Left cardiac atrium (tissue), 4 donors: ENCODE measurements around the gene ECHS1. TPM values are rescaled to one million over a fixed set of nuclear protein-coding genes. Genes with fewer than 3 reads are reported as not detected.
A peak's percentile ranks its signal among the peaks of the same experiment; 100 is the strongest.
"Not testable (repeated sequence)": the region's sequence is repeated elsewhere in the genome, so short reads cannot be mapped to it uniquely, and the experiment has no call there.

ENCODE experiments used
- ATAC-seq, 2 donors: fragments of 200-7000 bp; cut with Tn5 transposase; one replicate each; pipeline ENCODE4 v1.9.1; 2020; ENCODE audit warnings: mild to moderate bottlenecking in 2 of 2, moderate library complexity in 2 of 2
- DNase-seq: peaks from one replicate; pipeline ENCODE4 v3.0.0-alpha.2; 2020
- intact Hi-C, 2 donors: fragments of 100-400 bp; cut with DNase I; formaldehyde crosslinking; loops; one replicate each; pipeline versions ENCODE4 v1.14.1 to v1.15.1; 2022 to 2023
- total RNA-seq, 2 donors: library from RNA; stranded (reverse); fragmentation: NEBNext Ultra II Directional; extraction: Animal tissue kit (Norgen Biotek cat#: 25700); gene quantifications; one replicate each; pipeline ENCODE4 v1.2.1, GENCODE V29; 2021
- donor health status: DM: no; HTN: yes; CAD: no.
- donor health status: DM: no; HTN: yes; CAD: no; lungs with severe emphysema.
- donor health status: DM: yes; HTN: yes; CAD: no.
- donor health status: Dilated cardiomyopathy.

Gene ECHS1
- total RNA-seq, 2 donors from 2014 or later = 106 to 135 TPM

DNA sequence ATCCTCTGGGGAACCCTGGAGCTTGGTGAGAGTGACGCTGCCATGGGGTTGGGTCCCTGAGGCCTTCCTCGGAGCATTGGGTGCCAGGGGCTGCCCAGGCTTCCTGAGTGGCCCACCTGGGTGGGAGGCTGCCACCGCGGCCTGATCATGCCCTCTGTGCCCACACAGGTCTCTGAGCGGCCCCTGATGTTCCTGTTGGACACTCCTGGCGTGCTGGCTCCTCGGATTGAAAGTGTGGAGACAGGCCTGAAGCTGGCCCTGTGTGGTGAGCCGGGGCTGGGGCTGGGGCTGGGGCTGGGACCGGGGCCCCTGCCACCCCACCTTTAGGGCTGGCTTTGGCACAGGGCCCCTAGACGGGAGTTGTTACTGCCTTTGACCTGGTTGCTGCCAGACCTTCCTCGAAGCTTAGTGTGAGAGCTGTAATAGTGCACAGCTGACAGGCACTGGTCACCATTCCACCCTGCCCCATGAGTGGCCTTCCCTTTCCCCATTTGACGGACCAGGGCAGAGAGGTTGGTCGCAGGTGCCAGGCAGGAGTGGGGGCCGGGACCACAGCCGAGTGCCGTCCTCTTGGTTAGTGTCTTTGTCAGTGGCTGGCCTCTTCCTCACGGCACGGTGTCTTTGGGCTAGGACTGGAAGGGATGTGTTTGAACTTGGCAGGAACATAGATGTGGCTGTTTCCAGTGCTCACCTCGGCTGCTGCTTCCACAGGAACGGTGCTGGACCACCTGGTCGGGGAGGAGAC, 29.0 kb upstream of the ECHS1 start:
- ATAC-seq (no peak), DNase-seq (no peak)
- intact Hi-C loops = no loop called here

DNA sequence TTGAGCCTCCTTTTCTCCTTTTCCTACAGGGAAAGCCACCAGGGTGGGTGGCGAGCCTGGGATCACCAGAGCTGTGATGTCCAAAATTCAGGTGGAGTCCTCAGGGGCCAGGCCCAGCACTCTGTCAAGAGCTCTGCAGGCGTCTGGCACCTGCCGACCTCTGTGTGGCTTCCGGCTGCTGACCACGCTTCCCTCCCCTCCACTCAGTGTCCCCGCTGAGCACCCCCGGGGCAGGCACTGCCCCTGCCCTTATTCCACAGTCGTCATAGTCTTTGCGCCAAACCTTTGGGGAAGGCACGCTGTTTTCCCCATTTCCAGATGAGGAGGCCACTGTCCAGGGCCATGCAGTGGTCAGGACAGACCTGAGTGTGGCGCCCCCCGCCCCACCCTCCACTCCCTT, 28.3 kb upstream of the ECHS1 start:
- ATAC-seq = no peak
- no peak for DNase-seq
- intact Hi-C loops = no loop called here

DNA sequence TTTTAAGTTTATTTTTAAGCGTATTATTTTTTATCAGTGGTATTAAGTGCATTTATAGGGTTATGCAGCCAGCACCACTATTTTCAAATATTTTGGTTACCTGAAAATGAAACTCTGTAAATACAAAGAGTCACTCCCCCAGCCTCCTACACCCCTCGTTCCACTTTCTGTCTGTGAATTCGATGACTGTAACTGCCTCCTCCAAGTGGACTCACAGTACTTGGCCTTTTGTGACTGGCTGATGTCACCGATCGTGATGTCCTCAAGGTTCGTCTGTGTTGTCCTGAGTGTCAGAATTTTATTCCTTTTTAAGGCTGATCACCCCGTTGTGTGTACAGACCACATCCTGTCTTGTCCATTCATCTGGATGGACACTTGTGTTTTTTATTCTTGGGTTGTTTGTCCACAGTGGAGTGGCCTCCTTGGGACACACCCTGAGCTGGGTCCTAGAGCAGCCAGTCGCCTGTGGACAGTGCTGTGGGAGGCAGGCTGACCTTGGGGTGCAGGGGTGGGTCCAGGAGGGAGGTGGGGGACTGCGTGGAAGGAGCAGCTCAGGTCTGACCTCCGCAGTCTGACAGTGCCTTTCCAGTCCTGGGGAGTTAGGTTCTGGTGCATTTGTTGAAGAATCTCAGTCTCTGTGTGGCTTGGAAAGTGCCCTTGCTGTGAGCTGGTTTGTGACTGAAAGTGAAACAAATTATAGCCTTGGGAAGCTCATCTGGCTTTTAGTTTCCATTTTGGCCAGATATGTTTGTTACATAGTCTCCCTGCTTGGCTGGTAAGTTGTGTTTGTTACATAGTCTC, 27.7 kb upstream of the ECHS1 start:
- intact Hi-C loops = no loop called here
- ATAC-seq (no peak), DNase-seq (no peak)

DNA sequence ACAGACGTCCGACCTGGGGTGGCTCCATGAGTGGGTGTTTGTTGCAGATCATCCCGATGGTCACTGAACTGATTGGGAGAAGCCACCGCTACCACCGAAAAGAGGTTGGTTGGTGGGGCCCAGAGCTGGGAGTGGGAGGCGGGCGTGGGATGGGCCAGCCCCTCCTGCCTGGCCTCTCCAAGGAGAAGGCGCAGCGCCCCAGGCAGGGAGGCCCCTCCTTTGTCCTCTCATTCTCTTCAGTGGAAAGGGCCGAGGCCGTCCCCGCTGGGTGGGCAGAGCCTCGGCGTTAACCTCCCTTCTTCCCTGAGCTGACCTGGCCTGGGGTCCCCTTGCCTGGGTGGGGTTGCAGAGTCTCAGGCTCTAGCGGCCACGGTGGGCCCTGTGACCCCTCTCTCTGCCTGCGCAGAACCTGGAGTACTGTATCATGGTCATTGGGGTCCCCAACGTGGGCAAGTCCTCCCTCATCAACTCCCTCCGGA, 26.0 kb upstream of the ECHS1 start:
- ATAC-seq (no peak), DNase-seq (no peak)
- intact Hi-C loops = no loop called here

DNA sequence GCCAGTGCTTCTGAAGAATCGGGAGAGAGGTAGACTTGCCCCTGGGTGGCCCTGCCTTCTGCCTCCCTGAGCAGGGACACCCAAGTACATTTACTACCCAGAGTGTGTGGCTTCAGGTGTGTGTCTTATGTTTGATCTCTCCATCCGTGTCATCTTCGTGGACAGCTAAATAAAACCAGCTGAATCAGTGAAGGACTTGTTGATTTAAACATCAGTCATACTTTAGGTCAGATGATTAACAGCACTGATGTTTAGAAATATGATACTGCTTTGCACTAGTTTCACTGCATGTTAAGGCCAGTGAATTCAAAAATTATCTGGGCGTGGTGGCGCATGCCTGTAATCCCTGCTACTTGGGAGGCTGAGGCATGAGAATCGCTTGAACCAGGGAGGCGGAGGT, 24.8 kb upstream of the ECHS1 start:
- no peak for ATAC-seq
- DNase-seq = no peak
- intact Hi-C loops = no loop called here

DNA sequence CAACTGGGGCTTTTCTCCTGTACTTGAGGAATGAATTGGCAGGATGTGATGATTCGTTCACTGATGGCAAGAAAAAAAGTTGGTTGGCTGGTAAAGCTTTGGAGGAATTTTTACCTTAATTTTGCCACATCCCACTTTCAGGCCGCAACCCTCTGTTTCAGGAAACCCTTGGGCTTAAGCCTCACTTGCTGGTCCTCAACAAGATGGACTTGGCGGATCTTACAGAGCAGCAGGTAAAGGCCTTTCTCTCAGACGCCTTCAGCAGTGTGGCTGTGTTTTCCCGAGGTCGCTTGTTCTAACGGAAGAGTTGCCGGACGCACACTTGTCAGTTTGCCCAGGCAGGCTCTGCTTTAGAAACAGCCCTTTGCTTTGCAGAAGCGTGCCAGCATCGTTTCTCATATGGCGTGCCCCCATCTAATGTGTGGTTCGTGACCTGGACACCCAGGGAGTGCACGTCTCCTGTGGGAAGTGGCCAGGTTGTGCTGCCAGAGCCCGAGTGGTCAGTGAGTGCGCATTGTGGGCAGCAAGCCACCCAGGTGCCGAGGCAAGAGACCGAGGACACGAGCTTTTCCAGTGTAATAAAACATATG, 23.0 kb upstream of the ECHS1 start:
- no peak for ATAC-seq
- intact Hi-C loops = no loop called here
- DNase-seq = no peak

DNA sequence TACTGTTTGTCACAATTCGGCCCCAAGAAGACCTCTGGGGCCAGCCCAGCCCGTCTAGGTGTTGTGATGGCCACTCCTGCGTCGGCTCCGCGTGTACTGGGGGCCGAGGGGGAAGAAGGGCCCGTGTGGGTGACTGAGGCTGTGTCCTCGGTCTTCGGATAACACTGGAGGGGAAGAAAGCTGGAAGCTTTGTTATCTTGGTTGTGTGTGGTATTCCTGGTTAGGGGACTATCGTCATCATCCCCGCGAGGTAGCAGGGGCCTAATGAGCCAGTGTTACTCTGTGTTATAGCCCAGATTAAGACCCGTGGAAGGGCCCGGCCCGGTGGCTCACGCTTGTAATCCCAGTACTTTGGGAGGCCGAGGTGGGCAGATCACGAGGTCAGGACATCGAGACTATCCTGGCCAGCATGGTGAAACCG, 21.7 kb upstream of the ECHS1 start:
- intact Hi-C loops = loop anchor here in 1 of 2 donors (2.0 kb wide), 1 partner anchor 66 kb away; no protein-coding TSS in a partner anchor
- peak in 1 of 2 donors; percentile 5 for ATAC-seq

DNA sequence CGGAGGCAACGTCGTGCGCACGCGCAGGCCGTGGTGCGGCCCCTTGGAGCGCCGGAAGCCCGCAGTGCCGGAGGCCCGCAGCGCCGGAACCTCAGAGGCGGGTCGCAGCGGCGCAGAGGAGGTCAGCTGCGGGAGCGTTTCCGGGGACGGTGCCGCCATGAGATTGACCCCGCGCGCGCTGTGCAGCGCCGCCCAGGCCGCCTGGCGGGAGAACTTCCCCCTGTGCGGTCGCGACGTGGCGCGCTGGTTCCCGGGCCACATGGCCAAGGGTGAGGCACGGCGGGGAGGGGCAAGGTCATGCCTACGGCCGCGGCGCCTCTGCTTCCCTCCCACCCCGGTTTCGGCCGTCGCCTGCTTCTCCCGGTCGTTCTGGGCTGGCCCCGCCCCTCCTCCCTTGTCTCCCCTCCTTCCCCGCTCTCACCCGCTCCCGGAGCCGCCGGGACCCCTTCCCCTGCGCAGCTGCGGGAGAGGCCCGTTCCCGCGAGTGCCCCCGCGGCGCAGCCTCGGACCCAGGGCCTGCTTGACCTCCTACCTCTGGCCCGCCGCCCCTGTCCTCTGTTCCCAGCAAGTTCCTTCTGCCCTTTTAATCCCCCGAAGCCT, 21.0 kb upstream of the ECHS1 start, which contains the start of gene MTG1:
Gene MTG1, plus strand, starts transcription at position 94 of the 600 bp plus-strand sequence. Its CDS starts 64 bp downstream, at position 158.
- DNase-seq (peak; percentile 96), ATAC-seq (peak; percentile 97 to 99)
- intact Hi-C loops = loop anchor here in 1 of 2 donors (2.0 kb wide), 1 partner anchor 65 kb away; no protein-coding TSS in a partner anchor

More for the DNA sequence above, 21.7 kb upstream of the ECHS1 start:
- no peak for DNase-seq

DNA sequence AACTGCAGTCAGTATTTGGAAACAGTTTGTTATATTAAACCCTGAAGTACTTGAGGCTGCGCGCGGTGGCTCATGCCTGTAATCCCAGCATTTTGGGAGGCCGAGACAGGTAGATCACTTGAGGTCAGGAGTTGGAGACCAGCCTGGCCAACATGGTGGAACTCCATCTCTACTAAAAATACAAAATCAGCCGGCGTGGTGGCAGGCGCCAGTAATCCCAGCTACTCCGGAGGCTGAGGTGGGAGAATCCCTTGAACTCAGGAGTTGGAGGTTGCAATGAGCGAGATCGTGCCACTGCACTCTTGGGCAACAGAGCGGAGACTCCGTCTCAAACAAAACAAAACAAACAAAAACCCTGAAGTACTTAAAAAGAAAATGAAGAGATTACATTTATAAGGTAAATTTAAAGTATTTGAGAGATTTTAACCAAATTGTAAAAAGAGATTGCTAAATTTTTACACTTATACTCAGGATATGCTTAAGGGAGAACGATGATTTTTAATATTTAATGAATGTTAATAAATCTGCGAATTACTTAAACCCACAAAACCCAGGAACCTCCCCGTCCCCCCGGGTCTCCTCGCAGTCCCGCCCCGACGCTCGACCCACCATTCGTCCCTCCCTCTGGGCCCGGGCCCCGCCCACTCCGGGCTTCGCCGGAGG, 20.4 kb upstream of the ECHS1 start:
- intact Hi-C loops = loop anchor here in 1 of 2 donors (2.0 kb wide), 1 partner anchor 65 kb away; no protein-coding TSS in a partner anchor
- no peak for DNase-seq
- no peak for ATAC-seq

DNA sequence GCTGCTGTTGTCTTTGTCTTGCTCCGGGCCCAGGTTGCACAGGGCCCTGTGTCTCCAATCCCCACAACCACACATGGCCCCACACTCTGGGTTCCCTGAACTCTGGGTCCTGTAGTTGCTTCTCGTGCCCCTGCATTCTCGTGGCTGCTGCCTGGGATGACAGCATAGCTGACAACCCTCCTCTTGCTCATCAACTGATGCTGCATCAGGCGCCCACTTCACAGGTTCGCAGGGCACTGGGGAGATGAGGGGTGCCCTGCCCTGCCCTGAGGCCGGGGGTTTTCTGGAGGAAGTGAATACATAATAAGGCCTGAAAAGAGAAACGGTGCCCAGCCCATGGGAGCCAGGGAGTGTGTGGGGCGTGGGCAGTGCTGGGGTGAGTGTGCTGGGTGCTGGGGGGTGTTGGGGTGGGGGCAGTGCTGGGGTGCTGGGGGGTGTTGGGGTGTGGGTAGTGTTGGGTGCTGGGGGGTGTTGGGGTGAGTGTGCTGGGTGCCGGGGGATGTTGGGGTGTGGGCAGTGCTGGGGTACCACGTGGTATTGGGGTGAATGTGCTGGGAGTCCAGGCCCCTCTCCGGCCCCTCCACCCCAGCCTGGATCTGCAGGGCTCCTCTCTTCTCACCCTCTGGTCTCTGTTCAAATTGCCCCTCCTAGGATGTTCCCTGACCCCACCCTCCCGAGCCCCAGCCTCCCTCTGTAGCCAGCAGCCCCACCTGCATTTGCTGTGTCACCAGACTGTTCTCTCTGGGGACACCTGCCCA, 18.8 kb upstream of the ECHS1 start:
- DNase-seq (no peak), ATAC-seq (no peak)
- intact Hi-C loops = no loop called here

DNA sequence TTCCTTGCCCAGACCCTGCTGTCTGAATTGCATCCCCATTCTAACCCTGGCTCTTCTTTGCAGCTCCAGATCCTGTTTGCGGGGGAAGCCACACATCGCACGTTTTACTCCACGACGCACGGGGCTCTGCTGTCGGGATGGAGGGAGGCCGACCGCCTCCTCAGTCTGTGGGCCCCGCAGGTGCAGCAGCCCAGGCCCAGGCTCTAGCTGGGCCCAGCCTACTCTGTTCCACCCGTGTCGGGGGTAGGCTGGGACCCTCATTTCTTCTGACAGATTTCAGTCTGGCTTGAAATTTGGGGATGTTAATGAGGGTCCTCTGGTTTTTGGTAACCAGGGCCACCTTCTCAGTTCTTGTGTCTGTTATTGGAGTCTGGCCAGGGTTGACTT, 18.1 kb upstream of the ECHS1 start:
- DNase-seq = no peak
- no peak for ATAC-seq
- intact Hi-C loops = no loop called here

DNA sequence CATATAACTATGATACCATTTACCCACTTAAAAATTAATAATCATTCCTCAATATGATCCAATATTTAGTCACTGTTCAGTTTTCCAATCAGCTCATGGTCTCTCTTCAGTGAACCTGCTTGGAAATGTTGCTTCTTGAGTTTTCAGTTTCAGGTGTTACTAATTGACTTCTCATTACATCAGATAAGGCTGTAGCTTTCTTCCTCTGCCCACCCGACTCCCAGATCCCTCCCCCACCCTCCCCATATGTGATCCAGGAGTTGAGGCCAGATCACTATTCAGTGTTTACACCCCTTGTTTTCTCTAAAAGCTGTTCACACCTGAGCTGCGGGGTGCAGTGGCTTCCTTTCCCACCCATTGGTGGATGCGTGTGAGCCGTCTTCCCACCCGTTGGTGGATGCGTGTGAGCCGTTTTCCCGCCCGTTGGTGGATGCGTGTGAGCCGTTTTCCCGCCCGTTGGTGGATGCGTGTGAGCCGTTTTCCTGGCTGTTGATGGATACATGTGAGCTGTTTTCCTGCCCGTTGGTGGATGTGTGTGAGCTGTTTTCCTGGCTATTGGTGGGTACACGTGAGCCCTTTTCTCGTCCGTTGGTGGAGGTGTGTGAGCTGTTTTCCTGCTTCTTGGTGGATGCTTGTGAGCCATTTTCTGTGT, 17.6 kb upstream of the ECHS1 start:
- no peak for DNase-seq
- intact Hi-C loops = no loop called here
- no peak for ATAC-seq

DNA sequence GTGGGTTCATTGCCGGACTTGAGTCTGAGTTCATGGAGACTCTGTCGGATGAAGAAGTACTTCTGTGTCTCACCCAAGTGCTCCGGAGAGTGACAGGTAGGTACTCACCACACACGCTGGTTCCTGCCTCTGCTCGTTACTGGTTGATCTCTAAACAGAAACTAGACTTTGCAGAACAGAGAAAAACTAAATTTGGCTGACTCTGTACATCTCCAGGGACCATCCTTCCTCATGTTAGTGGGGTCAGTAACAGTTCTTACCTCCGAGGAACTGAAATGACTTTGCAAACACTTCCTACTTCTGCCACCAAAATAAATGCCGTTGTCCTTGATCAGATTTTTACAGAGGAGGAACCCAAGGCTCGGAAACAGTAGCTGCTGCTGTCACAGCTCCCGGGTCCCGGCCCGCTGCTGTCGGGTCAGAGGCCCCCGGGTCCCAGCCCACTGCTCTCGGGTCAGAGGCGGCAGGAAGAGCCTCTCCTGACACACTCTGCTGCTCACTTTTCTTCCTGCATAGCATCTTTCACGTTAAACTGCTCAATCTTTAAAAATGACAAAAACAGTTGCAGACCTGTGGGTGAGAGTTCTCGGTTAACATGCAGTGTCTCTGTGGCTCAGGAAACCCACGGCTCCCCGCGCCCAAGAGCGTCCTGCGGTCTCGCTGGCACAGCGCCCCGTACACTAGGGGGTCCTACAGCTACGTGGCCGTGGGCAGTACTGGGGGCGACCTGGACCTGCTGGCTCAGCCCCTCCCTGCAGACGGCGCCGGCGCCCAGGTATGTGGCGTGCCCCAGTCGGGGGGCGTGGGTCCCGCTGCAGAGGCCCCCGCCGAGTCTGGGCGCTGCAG, 16.0 kb upstream of the ECHS1 start:
- ATAC-seq = no peak
- DNase-seq = peak; percentile 46
- intact Hi-C loops = no loop called here

DNA sequence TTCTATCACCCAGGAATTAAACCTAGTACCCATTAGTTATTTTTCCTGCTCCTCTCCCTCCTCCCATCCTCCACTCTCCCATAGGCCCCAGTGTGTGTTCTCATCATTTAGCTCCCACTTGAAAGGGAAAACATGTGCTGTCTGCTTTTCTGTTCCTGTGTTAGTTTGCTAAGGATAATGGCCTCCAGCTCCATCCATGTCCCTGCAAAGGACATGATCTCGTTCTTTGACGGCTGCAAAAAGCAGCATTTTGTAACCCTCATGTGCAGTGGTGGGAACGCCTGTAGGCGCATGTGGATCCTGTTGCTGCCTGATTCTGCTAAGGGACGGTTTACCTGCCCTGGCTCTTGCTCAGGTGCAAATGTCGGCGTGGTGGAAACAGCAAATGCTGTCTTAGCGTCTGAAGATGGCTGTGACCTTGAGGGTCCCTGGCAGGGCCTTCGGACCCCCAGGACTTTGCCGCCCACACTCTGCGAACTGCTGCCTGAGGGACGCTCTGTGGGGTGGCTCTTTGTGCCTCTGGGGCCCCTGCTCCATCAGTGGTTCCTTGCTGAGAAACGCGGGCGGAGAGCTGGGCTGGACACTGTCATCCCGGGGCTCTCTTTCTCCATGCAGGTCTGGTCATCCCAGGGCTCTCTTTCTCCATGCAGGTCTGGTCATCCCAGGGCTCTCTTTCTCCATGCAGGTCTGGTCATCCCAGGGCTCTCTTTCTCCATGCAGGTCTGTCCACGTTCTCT, 15.2 kb upstream of the ECHS1 start:
- ATAC-seq = no peak
- intact Hi-C loops = no loop called here

DNA sequence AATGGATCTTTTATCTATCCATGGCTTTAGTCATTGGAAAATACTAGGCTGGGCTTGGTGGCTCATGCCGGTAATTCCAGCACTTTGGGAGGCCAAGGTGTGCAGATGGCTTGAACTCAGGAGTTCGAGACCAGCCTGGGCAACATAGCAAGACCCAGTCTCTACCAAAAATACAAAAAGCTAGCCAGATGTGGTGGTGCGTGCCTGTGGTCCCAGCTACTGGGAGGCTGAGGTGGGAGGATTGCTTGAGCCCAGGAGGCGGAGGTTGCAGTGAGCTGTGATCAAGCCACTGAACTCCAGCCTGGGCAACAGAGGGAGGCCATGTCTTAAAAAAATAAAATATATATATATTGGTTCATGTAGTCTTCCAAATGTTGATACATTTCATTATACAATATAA, 13.8 kb upstream of the ECHS1 start:
- DNase-seq, intact Hi-C loops, ATAC-seq: not testable (repeated sequence)

More for the DNA sequence above, 15.2 kb upstream of the ECHS1 start:
- no peak for DNase-seq

DNA sequence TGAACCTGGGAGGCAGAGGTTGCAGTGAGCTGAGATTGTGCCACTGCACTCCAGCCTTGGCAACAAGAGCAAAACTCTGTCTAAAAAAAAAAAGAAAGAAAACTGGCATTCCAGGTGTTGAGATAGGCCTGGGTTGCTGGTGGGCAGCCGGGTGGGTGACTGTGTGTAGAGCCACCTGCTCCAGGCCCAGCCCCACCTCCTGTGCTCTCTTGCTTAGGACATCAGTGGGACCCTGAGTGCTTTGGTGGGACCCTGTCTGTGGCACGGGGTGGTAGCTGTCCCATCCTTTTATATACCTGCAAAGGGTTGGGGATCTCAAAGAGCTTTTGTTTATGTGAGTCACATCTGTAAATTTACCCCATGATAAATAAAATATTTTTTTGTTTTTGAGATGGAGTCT, 12.1 kb upstream of the ECHS1 start:
- ATAC-seq = no peak
- DNase-seq = peak; percentile 7
- intact Hi-C loops = no loop called here
